B cell (primary cell): ENCODE data around the gene LIN37. TPM values are rescaled to one million over a fixed set of nuclear protein-coding genes. Genes with fewer than 3 reads are reported as not detected.

Experiments
- ATAC-seq: fragments of 200-7000 bp; cut with Tn5 transposase; one replicate; pipeline ENCODE4 v1.10.0; 2021; ENCODE audit warnings: low read depth, mild to moderate bottlenecking, moderate number of reproducible peaks, moderate library complexity
- CTCF ChIA-PET: fragments of 350-600 bp; sonication (Branson Sonifier 250); formaldehyde crosslinking; loops from one replicate; lab custom pipeline; 2021; ENCODE audit warnings: antibody characterized with exemption, inconsistent platforms; lab: Charles Lee
- POLR2A ChIA-PET: fragments of 350-600 bp; sonication (Branson Sonifier 250); formaldehyde crosslinking; loops from one replicate; lab custom pipeline; 2021; ENCODE audit warnings: antibody characterized with exemption; lab: Charles Lee
- DNase-seq: peaks from one replicate; pipeline ENCODE4 v3.0.0; 2013
- H2AFZ ChIP-seq: 2 replicates; pipeline ENCODE4 v1.6.1; 2012; ENCODE audit warnings: mild to moderate bottlenecking, low read depth, low read length; ENCODE audit not compliant: insufficient read depth, poor library complexity, severe bottlenecking
- H3K27ac ChIP-seq, 2 donors: 1 replicate in 1 of 2; 2 replicates in 1 of 2; pipeline ENCODE4 v1.5.1; 2012 to 2013; ENCODE audit warnings: low read length in 2 of 2, mild to moderate bottlenecking in 2 of 2, moderate library complexity in 1 of 2
- H3K27me3 ChIP-seq, 4 experiments: fragments of 200-600 bp in 1 of 4; sonication (generic) in 1 of 4; replicated peaks in 1 of 4; 1 replicate in 2 of 4; 2 replicates in 2 of 4; pipeline versions ENCODE4 v1.6.1 to v1.7.0; 2013 to 2016; ENCODE audit warnings: low read length in 3 of 4, mild to moderate bottlenecking in 2 of 4, mixed read lengths in 1 of 4, moderate library complexity in 1 of 4; ENCODE audit not compliant: insufficient read depth in 4 of 4, control insufficient read depth in 3 of 4; ENCODE audit errors: control extremely low read depth in 1 of 4
- H3K36me3 ChIP-seq, 2 experiments: replicated peaks in 1 of 2; 1 replicate in 1 of 2; 2 replicates in 1 of 2; pipeline versions ENCODE4 v1.6.1 to v1.7.1; 2013; ENCODE audit warnings: low read length in 1 of 2; ENCODE audit not compliant: insufficient read depth in 2 of 2, control insufficient read depth in 1 of 2; ENCODE audit errors: control extremely low read depth in 1 of 2, extremely low read depth in 1 of 2
- H3K4me1 ChIP-seq, 2 donors: fragments of 200-600 bp in 1 of 2; sonication (generic) in 1 of 2; 1 replicate in 1 of 2; 2 replicates in 1 of 2; pipeline versions ENCODE4 v1.5.1 to v1.6.1; 2013 to 2017; ENCODE audit warnings: low read length in 2 of 2; ENCODE audit not compliant: control insufficient read depth in 2 of 2, insufficient read depth in 2 of 2
- H3K4me2 ChIP-seq: replicated peaks from 2 replicates; pipeline ENCODE3; 2012; ENCODE audit warnings: mild to moderate bottlenecking, low read depth, low read length; ENCODE audit not compliant: poor library complexity, severe bottlenecking
- H3K4me3 ChIP-seq, 5 experiments: fragments of 200-600 bp in 1 of 5; sonication (generic) in 1 of 5; 1 replicate in 3 of 5; 2 replicates in 2 of 5; pipeline versions ENCODE4 v1.5.1 to v1.7.0; 2011 to 2016; ENCODE audit warnings: low read length in 4 of 5, mild to moderate bottlenecking in 4 of 5, low read depth in 2 of 5, control low read depth in 1 of 5, moderate library complexity in 1 of 5; ENCODE audit not compliant: insufficient read depth in 1 of 5; ENCODE audit errors: control extremely low read depth in 1 of 5, extremely low read depth in 1 of 5
- H3K79me2 ChIP-seq: fragments of 200-600 bp; sonication (generic); one replicate; pipeline ENCODE4 v1.6.0; 2016; ENCODE audit warnings: low read length; ENCODE audit not compliant: control insufficient read depth, insufficient read depth
- H3K9ac ChIP-seq: fragments of 200-600 bp; sonication (generic); 2 replicates; pipeline ENCODE4 v1.6.1; 2017; ENCODE audit warnings: mild to moderate bottlenecking, low read length, moderate library complexity
- H3K9me3 ChIP-seq, 3 donors: one replicate each; pipeline versions ENCODE4 v1.6.1 to v1.7.1; 2013; ENCODE audit warnings: low read length in 2 of 3; ENCODE audit not compliant: control insufficient read depth in 2 of 3, insufficient read depth in 1 of 3; ENCODE audit errors: control extremely low read depth in 1 of 3
- H4K20me1 ChIP-seq: 2 replicates; pipeline ENCODE4 v1.6.0; 2012; ENCODE audit warnings: mild to moderate bottlenecking, low read length; ENCODE audit not compliant: insufficient read depth, control insufficient read depth, poor library complexity, severe bottlenecking
- H3K27ac Mint-ChIP-seq: one replicate; pipeline ENCODE4 v1.8.0; 2021; ENCODE audit warnings: mixed read lengths
- H3K27me3 Mint-ChIP-seq: one replicate; pipeline ENCODE4 v1.8.0; 2021; ENCODE audit warnings: mixed read lengths
- H3K4me1 Mint-ChIP-seq: one replicate; pipeline ENCODE4 v1.8.0; 2021; ENCODE audit warnings: mixed read lengths
- H3K4me3 Mint-ChIP-seq: one replicate; pipeline ENCODE4 v1.8.0; 2021; ENCODE audit warnings: mixed read lengths
- H3K9me3 Mint-ChIP-seq: one replicate; pipeline ENCODE4 v1.8.0; 2022; ENCODE audit warnings: mixed read lengths; ENCODE audit not compliant: insufficient read depth
- EZH2 ChIP-seq: IDR thresholded peaks from 2 replicates; pipeline ENCODE4 v1.6.1; 2012; ENCODE audit warnings: borderline replicate concordance, low read depth, mild to moderate bottlenecking, moderate library complexity, low read length; ENCODE audit not compliant: insufficient read depth, poor library complexity, severe bottlenecking
- WGBS: methylation state at CpG from one replicate; pipeline ENCODE4 v1.1.5; 2013; ENCODE audit warnings: missing lambda C conversion rate; ENCODE audit not compliant: insufficient coverage; 5-methylcytosine and 5-hydroxymethylcytosine counted together
- intact Hi-C: fragments of 100-400 bp; cut with micrococcal nuclease; formaldehyde crosslinking; loops from one replicate; pipeline ENCODE4 v1.10.0; 2022
- polyA plus RNA-seq: library from polyadenylated mRNA; depleted of rRNA; stranded (reverse); fragments of >200 nt; gene quantifications from 2 replicates; pipeline ENCODE4 v1.2.3, GENCODE V29; 2012
- total RNA-seq, 2 donors: library from RNA; stranded (reverse); fragments of 120-200 nt in 1 of 2; gene quantifications; 1 replicate in 1 of 2; 2 replicates in 1 of 2; pipeline versions ENCODE4 v1.2.3 to v1.2.4, GENCODE V29; 2013 to 2022
- TF ChIP-seq, protein P1 (sequence below): fragments of 200-600 bp; IDR thresholded peaks from one replicate; pipeline ENCODE4 v1.8.0; 2022; ENCODE audit warnings: antibody characterized with exemption, mild to moderate bottlenecking

The LIN37 gene
- total and polyA plus RNA-seq, 2 donors (not counting 1 experiment from before 2014, with no cell fraction given), result 22.3 to 64.1 TPM

DNA sequence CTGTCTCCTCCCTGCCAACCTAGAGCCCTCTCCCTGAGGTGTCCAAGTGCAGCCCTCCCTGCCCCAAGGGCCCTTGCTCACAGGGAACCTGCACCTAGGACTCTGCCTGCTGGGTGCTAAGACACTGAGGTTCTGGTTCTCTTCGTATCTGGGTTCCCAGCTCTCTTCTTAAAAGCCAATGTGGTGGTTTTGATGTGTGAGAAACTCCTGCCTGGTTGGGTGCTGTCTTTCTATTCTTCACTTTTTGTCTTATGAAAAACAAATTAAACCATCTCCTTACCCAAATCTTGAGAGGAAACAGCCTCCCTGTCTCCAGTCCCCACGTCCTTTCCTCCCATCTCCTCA is 34.9 kb upstream of the LIN37 start:
- peak overlapping the region; percentile 58 for H3K9ac ChIP-seq
- peaks cover 64% of the 10 kb centered on the region for H3K4me1 Mint-ChIP-seq

DNA sequence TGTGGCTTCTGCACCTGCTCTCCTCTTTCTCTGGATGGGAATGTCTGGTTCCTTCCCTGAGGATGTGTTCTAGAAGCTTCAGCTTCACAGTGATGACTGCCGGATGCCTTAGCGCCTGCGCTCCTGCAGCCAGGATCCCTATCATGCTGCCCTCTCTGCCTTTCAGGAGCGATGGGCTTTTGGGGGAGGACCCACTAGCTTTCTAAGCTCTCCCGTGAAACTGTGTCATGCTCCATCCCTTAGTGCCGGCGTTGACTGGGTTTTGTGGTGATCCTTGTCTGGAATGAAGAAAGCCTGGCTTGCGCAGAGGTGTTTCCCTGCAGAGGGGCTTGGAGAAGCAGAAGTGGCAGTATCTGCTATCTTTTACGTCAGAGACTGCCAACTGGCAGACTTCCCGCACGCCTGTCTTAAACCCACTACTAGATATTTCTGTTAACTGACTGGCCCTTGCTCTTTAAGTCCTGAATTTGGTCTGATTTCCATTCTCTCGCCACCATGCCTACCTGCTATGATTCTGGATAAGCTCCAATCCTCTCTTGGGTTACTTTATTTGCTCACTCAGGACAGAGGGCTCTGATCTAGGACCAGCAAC is 34.4 kb upstream of the LIN37 start:
- H3K4me1 ChIP-seq, result peaks cover 37 to 82% of the 10 kb centered on the region in 2 donors
- H3K4me3 Mint-ChIP-seq, result peak overlapping the region; percentile 98

More for the DNA sequence above, 34.9 kb upstream of the LIN37 start:
- Histone ChIP-seq H3K4me1 (peaks cover 33 to 76% of the 10 kb centered on the region in 2 donors), H3K4me2 (peak overlapping the region; percentile 94), H3K4me3 (peak overlapping the region in 4 of 5 experiments; percentile 39 to 76 (median 51)), H3K36me3 (no peaks in the 10 kb centered on the region), H3K9me3 (no peaks in the 10 kb centered on the region), H3K79me2 (peaks cover 25% of the 10 kb centered on the region), H3K27me3 (no peaks in the 10 kb centered on the region), H2AFZ (no peak overlapping the region), H4K20me1 (peaks cover 3% of the 10 kb centered on the region), H3K27ac (peak overlapping the region; percentile 85)
- 70% methylated on average over 1 of the region's 2 CpGs for WGBS
- DNase-seq, result no peak
- H3K9me3 Mint-ChIP-seq, result no peaks in the 10 kb centered on the region
- CTCF ChIA-PET, result interaction anchor here (2.6 to 6.5 kb wide), 4 partner anchors 11 to 21 kb away, joined by 8 to 123 read pairs (median 28); no protein-coding TSS in a partner anchor
- ATAC-seq, result no peak
- no peaks in the 10 kb centered on the region for H3K27me3 Mint-ChIP-seq
- intact Hi-C loops, result loop anchor here (10.0 kb wide), 2 partner anchors 191 to 369 kb away; partner anchors contain the start of genes FFAR1, HCST, NFKBID and TYROBP
- H3K27ac Mint-ChIP-seq, result peak overlapping the region; percentile 99
- POLR2A ChIA-PET, result interaction anchor here (1.4 to 4.6 kb wide), 3 partner anchors 11 to 29 kb away, joined by 4 to 53 read pairs (median 6); partner anchors contain the start of gene IGFLR1
- TF ChIP-seq, protein P1, sequence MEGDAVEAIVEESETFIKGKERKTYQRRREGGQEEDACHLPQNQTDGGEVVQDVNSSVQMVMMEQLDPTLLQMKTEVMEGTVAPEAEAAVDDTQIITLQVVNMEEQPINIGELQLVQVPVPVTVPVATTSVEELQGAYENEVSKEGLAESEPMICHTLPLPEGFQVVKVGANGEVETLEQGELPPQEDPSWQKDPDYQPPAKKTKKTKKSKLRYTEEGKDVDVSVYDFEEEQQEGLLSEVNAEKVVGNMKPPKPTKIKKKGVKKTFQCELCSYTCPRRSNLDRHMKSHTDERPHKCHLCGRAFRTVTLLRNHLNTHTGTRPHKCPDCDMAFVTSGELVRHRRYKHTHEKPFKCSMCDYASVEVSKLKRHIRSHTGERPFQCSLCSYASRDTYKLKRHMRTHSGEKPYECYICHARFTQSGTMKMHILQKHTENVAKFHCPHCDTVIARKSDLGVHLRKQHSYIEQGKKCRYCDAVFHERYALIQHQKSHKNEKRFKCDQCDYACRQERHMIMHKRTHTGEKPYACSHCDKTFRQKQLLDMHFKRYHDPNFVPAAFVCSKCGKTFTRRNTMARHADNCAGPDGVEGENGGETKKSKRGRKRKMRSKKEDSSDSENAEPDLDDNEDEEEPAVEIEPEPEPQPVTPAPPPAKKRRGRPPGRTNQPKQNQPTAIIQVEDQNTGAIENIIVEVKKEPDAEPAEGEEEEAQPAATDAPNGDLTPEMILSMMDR, result no peak
- peak overlapping the region; percentile 98 for H3K4me3 Mint-ChIP-seq

More for the DNA sequence above, 34.4 kb upstream of the LIN37 start:
- Histone ChIP-seq H3K27ac (peak overlapping the region; percentile 85), H3K4me2 (peak overlapping the region; percentile 94), H3K27me3 (no peaks in the 10 kb centered on the region), H4K20me1 (peaks cover 9% of the 10 kb centered on the region), H2AFZ (no peak overlapping the region), H3K36me3 (no peaks in the 10 kb centered on the region), H3K9ac (peak overlapping the region; percentile 58), H3K9me3 (no peaks in the 10 kb centered on the region), H3K79me2 (peaks cover 30% of the 10 kb centered on the region), H3K4me3 (peak overlapping the region in 4 of 5 experiments; percentile 39 to 76 (median 51))
- H3K27me3 Mint-ChIP-seq, result no peaks in the 10 kb centered on the region
- peak overlapping the region; percentile 99 for H3K27ac Mint-ChIP-seq
- DNase-seq (peak; percentile 52), ATAC-seq (no peak)
- peaks cover 68% of the 10 kb centered on the region for H3K4me1 Mint-ChIP-seq
- H3K9me3 Mint-ChIP-seq, result no peaks in the 10 kb centered on the region
- WGBS, result 85% methylated on average over 12 of the region's 12 CpGs
- ChIA-PET POLR2A (interaction anchor here (1.5 to 4.6 kb wide), 2 partner anchors 12 to 17 kb away, joined by 6 to 53 read pairs; no protein-coding TSS in a partner anchor), CTCF (interaction anchor here (2.7 to 6.5 kb wide), 3 partner anchors 11 to 21 kb away, joined by 15 to 123 read pairs (median 40); no protein-coding TSS in a partner anchor)
- no peak for TF ChIP-seq EZH2
- TF ChIP-seq, protein P1, result no peak
- intact Hi-C loops, result loop anchor here (10.0 kb wide), 2 partner anchors 191 to 369 kb away; partner anchors contain the start of genes FFAR1, HCST, NFKBID and TYROBP
